HEK293T (cell line): Measurements from ENCODE around the gene LRRC27.

Experiments
- CTCF ChIA-PET: fragments of 350-600 bp; formaldehyde crosslinking; extraction: SDS; loops from one replicate; lab custom pipeline; 2021; ENCODE audit warnings: antibody characterized with exemption, inconsistent platforms; lab: Yijun Ruan, JAX
- POLR2A ChIA-PET: fragments of 350-600 bp; formaldehyde crosslinking; extraction: SDS; loops from one replicate; lab custom pipeline; 2020; ENCODE audit warnings: antibody characterized with exemption, inconsistent platforms; lab: Yijun Ruan, JAX
- DNase-seq: peaks from one replicate; pipeline ENCODE4 v3.0.0; 2012; ENCODE audit warnings: mixed read lengths; ENCODE audit errors: extremely low spot score
- ARNT ChIP-seq: fragments of 450-650 bp; IDR thresholded peaks from 2 replicates; pipeline ENCODE4 v1.6.1; 2017; ENCODE audit warnings: mild to moderate bottlenecking
- BHLHE40 ChIP-seq: fragments of 450-650 bp; IDR thresholded peaks from 2 replicates; pipeline ENCODE4 v1.6.1; 2016; ENCODE audit warnings: mild to moderate bottlenecking, moderate library complexity, borderline replicate concordance
- CTBP1 ChIP-seq: fragments of 450-650 bp; IDR thresholded peaks from 2 replicates; pipeline ENCODE4 v1.6.1; 2016; ENCODE audit warnings: borderline replicate concordance
- ELF4 ChIP-seq: fragments of 450-650 bp; IDR thresholded peaks from 2 replicates; pipeline ENCODE4 v1.6.1; 2017; ENCODE audit warnings: antibody characterized with exemption
- FOXA1 ChIP-seq: fragments of 450-650 bp; IDR thresholded peaks from 2 replicates; pipeline ENCODE4 v1.6.1; 2016; ENCODE audit warnings: mild to moderate bottlenecking
- FOXK2 ChIP-seq: fragments of 450-650 bp; IDR thresholded peaks from 2 replicates; pipeline ENCODE4 v1.6.1; 2016; ENCODE audit warnings: mild to moderate bottlenecking
- FOXM1 ChIP-seq: fragments of 450-650 bp; IDR thresholded peaks from 2 replicates; pipeline ENCODE4 v1.6.1; 2017; ENCODE audit warnings: mild to moderate bottlenecking, borderline replicate concordance
- HDGF ChIP-seq: fragments of 450-650 bp; IDR thresholded peaks from 2 replicates; pipeline ENCODE4 v1.6.1; 2017; ENCODE audit warnings: antibody characterized with exemption, borderline replicate concordance
- L3MBTL2 ChIP-seq: fragments of 450-650 bp; conservative IDR thresholded peaks from 2 replicates; pipeline ENCODE4 v1.6.1; 2016; ENCODE audit warnings: mild to moderate bottlenecking
- LEF1 ChIP-seq: fragments of 450-650 bp; IDR thresholded peaks from 2 replicates; pipeline ENCODE4 v1.6.1; 2017; ENCODE audit warnings: mild to moderate bottlenecking, borderline replicate concordance
- NFRKB ChIP-seq: fragments of 450-650 bp; IDR thresholded peaks from 2 replicates; pipeline ENCODE4 v1.6.1; 2016; ENCODE audit warnings: mild to moderate bottlenecking, moderate library complexity
- SP1 ChIP-seq: fragments of 450-650 bp; IDR thresholded peaks from 2 replicates; pipeline ENCODE4 v1.6.1; 2017
- SUZ12 ChIP-seq: fragments of 450-650 bp; IDR thresholded peaks from 2 replicates; pipeline ENCODE4 v1.6.1; 2016; ENCODE audit warnings: mild to moderate bottlenecking
- TARDBP ChIP-seq: fragments of 450-650 bp; IDR thresholded peaks from 2 replicates; pipeline ENCODE4 v1.6.1; 2016
- ZNF384 ChIP-seq: fragments of 450-650 bp; IDR thresholded peaks from 2 replicates; pipeline ENCODE4 v1.6.1; 2016
- TF ChIP-seq, protein P1 (sequence below): fragments of 450-650 bp; IDR thresholded peaks from 2 replicates; pipeline ENCODE4 v1.6.1; 2016

Gene LRRC27

DNA sequence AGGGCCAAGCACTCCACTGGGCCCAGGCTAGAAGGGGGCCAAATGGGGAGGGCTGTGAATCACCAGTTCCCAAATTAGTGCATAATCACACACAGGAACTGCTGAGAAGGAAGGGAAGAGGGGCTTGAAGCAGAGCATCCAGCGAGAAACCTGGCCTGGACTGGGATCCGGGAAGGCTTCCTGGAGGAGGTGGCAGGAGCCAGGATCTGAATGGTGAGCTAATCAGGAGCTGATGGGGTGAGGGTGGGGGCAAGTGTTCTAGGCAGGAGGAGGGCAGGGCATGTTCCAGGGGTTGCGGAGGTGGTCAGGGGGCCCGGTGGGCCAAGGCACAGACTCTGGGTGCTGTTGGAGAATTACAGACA lies 77.7 kb downstream of the LRRC27 start:
- ChIA-PET POLR2A (interaction anchor here (1.2 kb wide), 1 partner anchor 12 kb away, joined by 3 read pairs; no protein-coding TSS in a partner anchor), CTCF (interaction anchor here (1.1 kb wide), 1 partner anchor 37 kb away, joined by 3 read pairs; no protein-coding TSS in a partner anchor)
- DNase-seq, result no peak
- TF ChIP-seq CTBP1, result no peak
- TF ChIP-seq FOXM1, result no peak
- no peak for TF ChIP-seq ARNT
- TF ChIP-seq NFRKB, result no peak

- POLR2A ChIA-PET, result interaction anchor here (1.2 kb wide), 1 partner anchor 11 kb away, joined by 3 read pairs; no protein-coding TSS in a partner anchor
- no peak for DNase-seq
Observed at GRCh38 chr10:132410056-132410778, 78.2 kb downstream of the LRRC27 start.

DNA sequence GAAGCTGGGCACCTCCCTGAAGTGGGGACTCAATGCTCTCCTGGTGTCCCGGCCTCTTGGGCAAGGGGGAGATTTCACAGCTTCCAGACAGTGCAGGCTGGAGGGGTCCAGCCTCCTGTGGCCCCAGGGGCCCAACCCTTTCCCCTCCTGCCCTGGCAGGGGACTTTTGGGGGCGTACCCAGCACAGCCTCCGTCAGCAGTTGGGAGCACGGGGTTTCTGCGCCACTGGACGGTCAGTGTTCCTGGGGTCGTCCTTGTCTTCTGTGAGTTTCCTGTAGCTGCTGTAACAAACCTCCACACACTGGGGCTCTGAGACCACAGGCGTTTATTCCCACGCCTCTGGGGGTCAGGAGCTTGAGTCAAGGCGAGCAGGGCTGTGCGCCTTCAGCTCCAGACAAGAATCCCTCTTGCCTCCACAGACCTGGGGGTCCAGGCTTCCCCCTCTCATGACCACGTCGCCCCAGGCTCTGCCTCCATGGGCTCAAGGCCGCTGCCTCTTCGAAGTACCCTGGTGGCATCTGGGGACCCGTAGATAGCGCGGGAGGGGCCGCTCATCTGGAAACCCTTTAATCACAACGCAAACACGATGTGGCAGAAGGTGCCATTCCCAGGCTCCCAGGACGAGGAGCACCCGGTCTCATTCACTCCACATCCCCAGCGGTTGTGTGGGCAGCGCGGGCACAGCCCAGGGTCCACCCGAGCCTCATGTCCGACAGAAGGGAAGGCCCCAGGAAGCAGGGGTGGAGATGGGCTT lies 79.0 kb downstream of the LRRC27 start:
- ChIA-PET POLR2A (interaction anchor here (1.0 to 1.2 kb wide), 2 partner anchors 10 kb away, joined by 3 to 4 read pairs; no protein-coding TSS in a partner anchor), CTCF (interaction anchor here (0.6 to 1.1 kb wide), 2 partner anchors 18 to 36 kb away, joined by 3 read pairs; no protein-coding TSS in a partner anchor)
- DNase-seq, result no peak
- no peak for TF ChIP-seq SP1

More at GRCh38 chr10:132410056-132410778, 78.2 kb downstream of the LRRC27 start:
- CTCF ChIA-PET, result interaction anchor here (1.1 kb wide), 1 partner anchor 37 kb away, joined by 3 read pairs; no protein-coding TSS in a partner anchor
- TF ChIP-seq, protein P1, sequence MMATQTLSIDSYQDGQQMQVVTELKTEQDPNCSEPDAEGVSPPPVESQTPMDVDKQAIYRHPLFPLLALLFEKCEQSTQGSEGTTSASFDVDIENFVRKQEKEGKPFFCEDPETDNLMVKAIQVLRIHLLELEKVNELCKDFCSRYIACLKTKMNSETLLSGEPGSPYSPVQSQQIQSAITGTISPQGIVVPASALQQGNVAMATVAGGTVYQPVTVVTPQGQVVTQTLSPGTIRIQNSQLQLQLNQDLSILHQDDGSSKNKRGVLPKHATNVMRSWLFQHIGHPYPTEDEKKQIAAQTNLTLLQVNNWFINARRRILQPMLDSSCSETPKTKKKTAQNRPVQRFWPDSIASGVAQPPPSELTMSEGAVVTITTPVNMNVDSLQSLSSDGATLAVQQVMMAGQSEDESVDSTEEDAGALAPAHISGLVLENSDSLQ, result no peak
- TF ChIP-seq NFRKB (no peak), TARDBP (no peak), ARNT (no peak), FOXK2 (no peak), CTBP1 (no peak), HDGF (no peak), SP1 (no peak), SUZ12 (no peak), LEF1 (no peak), ZNF384 (no peak), FOXM1 (no peak), ELF4 (no peak), BHLHE40 (no peak)

DNA sequence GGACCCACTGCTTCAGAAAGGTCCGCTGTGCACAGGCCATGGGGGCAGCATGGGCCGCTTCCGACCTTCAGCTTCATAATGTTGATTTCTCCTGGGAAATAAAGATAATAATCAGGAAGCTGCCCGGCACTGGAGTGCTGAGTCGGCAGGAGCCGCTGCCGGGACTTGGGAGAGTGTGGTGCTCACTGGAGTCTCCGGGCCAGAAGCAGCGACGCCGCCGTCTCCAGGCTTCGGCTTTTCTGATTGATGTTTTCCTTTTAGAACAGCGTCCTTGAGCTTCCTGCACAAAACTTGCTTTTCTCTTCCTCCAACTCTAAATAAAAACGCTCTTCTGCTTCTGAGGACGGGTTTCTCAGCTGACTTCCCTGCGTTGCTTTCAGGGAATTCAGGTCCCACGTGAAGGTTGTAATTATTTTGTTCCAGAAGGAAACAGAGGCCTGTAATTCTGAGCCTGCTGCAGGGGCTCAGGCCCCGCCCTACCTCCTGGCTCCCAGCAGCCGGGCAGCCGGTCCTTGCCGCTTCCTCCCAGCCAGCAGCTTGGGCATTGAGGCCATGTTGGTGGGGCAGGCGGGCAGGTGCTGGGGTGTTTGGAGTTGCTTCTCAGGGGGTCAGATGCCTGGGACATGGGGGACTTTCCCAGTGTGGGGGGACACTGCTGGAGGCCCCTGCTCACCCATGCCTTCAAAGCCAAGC lies 79.7 kb downstream of the LRRC27 start:
- no peak for TF ChIP-seq FOXA1
- no peak for TF ChIP-seq SP1
- TF ChIP-seq ZNF384, result no peak
- TF ChIP-seq ELF4, result no peak
- TF ChIP-seq HDGF, result no peak
- TF ChIP-seq LEF1, result no peak
- no peak for TF ChIP-seq CTBP1
- no peak for TF ChIP-seq NFRKB
- TF ChIP-seq, protein P1, result no peak
- TF ChIP-seq SUZ12, result no peak
- no peak for TF ChIP-seq L3MBTL2
- no peak for TF ChIP-seq TARDBP
- no peak for TF ChIP-seq FOXM1
- TF ChIP-seq ARNT, result no peak
- no peak for TF ChIP-seq FOXK2
- TF ChIP-seq BHLHE40, result no peak
- peak; percentile 75 for DNase-seq
- POLR2A ChIA-PET, result interaction anchor here (1.0 kb wide), 1 partner anchor 10 kb away, joined by 4 read pairs; no protein-coding TSS in a partner anchor
- CTCF ChIA-PET, result interaction anchor here (0.6 kb wide), 2 partner anchors 19 to 51 kb away, joined by 3 read pairs; no protein-coding TSS in a partner anchor

DNA sequence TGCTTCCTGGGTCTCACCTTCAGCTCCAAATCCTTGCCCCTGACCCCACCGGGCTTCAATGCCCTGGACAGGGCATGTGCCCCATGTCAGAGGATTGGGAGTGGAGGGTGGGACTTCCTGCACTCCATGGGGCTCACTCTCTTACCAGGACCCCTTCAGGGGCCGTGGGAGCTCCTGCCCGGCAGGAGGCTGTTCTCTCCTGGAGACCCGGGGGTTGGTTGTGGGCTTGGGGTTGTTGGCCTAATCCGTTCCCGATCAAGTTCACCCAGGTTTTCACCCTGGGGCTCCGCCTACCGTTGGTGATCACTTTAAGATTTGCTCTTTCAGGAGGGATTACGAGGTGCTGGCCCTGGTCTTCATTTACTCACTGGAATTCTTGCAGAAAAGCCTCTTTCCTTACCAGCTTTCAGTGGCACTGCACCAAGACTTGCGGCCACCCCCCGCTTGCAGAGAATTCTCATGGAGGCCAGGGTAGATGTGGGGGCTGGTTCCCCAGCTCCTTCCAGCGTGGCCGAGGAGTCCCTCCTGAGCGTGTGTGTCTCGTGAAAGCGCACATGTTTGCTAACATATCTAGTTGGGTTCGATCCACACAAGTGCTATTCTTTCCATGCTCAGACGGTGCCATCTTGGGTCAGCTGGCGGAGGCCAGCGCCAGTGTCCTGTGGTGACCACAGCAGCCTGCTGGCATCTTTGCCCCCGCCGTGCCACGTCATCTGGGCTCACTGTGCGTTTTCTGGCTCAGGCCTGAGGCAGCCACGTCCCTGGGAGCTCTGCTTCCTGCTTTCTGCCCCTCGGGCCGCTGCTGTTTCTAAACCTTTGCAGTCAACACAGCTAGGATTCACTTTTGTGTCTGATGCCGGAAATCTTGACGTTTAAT lies 80.6 kb downstream of the LRRC27 start:
- CTCF ChIA-PET, result interaction anchor here (0.7 kb wide), 1 partner anchor 254 kb away, joined by 3 read pairs; no protein-coding TSS in a partner anchor
- POLR2A ChIA-PET, result interaction anchor here (0.9 to 1.0 kb wide), 2 partner anchors 11 to 15 kb away, joined by 3 to 4 read pairs; partner anchors contain the start of gene PWWP2B
- DNase-seq, result no peak
- TF ChIP-seq SUZ12 (no peak), FOXA1 (no peak), FOXM1 (no peak)
